OCI-M2 (cell line): Measurements from ENCODE around the gene OR4F6.
"Not testable (repeated sequence)": the region's sequence is repeated elsewhere in the genome, so short reads cannot be mapped to it uniquely, and the experiment has no call there.

Source experiments
- DNase-seq: peaks from one replicate; lab custom pipeline; 2025; ENCODE audit not compliant: unreplicated experiment; lab: John Stamatoyannopoulos, UW

The OR4F6 gene, protein sequence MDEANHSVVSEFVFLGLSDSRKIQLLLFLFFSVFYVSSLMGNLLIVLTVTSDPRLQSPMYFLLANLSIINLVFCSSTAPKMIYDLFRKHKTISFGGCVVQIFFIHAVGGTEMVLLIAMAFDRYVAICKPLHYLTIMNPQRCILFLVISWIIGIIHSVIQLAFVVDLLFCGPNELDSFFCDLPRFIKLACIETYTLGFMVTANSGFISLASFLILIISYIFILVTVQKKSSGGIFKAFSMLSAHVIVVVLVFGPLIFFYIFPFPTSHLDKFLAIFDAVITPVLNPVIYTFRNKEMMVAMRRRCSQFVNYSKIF

DNA sequence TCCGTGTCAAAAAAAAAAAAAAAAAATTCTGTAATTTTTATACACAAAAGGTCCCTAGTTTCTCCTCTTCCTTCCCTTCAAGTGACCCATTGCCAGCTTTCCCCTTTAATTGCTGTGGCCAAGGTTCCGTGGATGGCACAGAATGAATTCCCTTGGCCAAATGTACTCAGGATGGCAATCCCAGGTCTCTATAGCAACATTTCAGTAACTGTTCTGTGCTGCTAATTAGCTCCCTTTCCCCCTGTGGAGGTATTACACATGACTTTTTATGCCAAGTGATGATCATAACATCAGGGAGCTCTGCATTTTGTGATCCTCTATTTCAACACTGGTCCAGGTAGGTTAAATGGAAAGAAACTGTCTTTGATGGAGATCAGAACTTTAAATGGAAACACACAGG, at the start of gene OR4F6:
Gene OR4F6, plus strand, starts transcription at position 301 of the 400 bp plus-strand sequence. CDS start 2,211 bp downstream, outside the sequence.
- no peak for DNase-seq

DNA sequence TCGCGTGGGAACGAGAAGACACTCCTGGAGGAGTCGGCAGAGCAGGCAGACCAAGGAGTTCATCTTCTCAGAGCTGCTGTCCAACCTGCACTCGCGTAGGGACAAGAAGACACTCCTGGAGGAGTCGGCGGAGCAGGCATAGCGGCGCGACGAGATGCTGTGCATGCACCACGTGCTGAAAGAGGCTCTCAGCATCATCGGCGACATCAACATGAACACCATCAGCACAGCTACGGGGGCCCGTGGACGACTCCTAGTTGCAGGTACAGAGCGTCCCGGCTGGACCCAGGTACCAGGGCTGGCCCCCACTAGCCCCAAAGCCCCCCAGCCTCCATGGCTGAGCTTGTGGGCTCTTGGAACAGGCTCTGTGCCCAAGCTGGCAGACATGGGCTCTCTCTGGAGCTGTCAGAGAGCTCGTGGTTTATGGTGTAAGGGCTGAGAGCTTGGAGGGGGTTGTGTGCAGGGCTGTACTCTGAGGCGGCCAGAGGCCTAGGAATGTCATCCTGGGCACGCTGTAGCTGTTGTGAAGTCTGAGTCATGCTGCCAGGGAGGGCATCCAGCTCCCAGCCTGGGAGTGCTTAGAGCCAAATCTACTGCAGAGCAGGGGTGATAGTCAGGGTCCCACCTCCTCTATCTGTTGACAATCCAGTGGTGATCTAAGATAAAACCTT, 38.5 kb upstream of the OR4F6 start:
- not testable (repeated sequence) for DNase-seq

DNA sequence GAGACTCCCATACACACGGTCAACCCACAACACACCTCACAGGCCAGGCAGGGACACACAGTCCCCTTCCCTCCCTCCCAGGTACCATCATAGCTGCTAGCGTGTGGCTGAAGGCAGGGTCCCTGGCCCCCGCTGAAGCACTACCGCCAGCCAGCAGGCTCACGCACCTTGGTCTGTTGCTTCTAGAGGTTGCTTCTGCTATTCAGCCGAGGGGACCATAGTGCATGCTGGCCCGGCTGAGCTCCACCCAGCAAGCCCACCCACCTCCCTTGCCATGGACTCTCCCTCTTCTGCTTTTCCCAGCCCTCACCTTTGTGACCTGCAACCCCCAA, 38.0 kb upstream of the OR4F6 start:
- DNase-seq: not testable (repeated sequence)

DNA sequence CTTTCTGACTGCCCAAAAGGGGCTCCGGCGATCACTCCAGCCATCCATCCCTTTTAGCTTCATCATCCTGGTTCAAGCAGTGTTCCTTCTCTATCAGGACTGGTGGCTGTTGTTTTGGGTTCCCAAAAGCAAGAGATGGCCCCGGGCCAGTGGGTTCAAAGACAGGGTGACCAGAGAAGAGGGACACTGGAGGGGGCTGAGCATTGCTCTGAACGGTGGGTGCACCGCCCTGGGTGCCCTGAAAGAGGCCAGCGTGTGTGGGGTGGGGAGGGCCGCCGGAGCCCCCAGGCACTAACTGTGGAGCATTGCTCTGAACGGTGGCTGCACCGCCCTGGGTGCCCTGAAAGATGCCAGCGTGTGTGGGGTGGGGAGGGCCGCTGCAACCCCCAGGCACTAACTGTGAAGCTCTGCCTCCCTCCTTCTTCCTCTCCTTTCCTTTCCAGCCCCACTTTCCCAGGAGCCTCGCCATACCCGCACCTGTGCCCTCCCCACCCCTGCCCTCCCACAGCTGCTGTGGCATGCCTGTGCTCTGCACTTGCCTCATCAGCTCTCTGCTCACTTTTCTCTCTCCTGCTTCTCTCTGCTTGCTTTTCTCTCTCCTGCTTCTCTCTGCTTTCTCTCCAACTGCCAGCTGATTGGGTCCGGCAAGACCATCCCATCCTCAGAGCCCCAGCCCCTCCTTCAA, 37.4 kb upstream of the OR4F6 start:
- no peak for DNase-seq

DNA sequence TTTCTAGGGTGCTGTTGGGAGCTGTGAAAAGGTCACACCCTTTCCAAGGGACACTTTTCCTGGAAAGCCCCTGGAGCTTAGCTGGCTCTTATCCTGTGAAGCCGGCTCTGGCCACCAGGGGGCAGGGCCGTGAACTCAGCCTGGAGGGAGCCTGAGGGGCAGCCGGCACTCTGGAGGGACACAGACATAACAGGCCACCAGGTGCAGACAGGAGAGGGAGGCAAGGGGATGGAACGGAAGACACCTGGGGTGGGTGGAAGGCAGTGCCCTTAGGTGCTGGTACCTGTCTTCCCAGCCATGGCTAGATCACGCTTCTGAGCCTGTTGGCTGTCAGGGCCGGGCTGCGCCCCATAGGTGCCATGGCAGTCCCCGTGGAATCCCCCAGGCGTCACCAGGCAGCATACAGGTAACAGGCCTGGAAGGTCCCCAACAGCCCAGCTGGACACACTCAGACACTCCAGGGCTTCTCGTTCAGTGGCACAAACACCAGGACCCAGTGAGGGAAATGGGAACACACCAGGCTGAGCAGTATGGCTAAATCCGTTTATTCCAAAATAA, 36.1 kb upstream of the OR4F6 start:
- not testable (repeated sequence) for DNase-seq

DNA sequence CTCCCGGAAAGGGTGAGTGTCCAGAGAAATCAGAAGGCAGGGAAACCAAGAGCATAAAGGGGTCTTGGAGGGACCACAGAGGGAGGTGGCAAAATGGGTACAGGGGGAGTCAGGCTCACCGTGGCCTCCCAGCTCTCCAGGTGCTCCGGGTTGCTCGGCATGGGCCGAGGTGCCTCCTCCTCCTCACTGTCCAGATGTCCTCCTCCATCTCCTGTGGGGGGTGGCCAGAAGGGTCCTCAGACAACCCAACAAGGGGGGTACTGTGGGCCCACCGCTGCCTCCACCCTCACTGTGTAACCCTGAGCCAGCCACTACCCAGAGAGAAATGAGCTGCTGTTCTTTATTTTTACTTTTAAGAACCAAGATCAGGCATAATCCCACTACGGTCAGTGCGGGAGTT, 30.4 kb upstream of the OR4F6 start:
- DNase-seq: no peak

DNA sequence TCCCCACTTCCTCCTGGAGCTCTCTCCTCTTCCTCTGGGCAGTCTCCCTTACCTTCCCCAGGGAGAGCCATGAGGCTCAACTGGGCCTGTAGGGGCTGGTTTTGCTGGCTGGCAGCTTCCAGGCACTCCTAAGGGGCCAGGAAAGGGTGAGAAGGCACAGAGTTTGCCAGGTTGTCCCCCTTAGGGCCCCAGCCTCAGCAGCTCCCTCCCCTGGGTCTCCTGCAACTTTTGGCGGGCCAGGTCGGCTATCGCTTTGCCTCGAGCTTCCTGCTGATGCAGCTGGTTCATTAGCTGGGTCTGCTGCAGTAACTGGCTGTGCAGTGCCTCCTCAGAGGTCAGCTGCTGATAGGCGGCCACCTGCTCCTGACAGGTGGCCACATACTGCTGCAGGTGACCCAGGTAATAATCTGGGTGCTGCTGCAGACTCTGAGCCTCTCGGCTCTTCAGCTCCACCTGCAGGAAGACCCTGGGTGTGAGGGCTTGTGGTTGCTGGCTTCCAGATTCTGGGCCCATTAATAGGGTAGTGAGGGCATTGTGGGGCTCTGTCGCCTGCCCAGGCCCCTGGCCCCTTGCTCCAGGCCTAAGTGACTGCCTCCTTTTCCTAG, 29.7 kb upstream of the OR4F6 start:
- no peak for DNase-seq

DNA sequence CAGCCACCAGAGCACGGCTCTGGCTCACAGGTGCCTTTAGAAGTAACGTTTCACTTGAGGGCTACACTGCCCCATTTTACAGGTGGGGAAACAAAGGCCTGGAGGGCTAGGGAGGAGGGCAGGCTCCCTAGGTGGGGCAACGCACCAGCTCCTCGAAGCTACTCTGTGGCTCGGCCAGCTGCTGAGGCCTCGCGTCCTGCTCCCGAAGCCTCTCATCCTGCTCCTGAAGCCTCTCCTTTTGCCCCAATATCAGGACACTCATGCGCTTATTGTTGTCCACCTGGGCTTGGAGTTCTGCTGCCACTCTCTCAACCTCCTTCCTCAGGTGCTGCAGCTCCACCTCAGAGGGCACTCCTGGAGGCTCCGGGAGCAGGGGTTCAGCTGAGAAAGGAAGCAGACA, 28.2 kb upstream of the OR4F6 start:
- DNase-seq: no peak

DNA sequence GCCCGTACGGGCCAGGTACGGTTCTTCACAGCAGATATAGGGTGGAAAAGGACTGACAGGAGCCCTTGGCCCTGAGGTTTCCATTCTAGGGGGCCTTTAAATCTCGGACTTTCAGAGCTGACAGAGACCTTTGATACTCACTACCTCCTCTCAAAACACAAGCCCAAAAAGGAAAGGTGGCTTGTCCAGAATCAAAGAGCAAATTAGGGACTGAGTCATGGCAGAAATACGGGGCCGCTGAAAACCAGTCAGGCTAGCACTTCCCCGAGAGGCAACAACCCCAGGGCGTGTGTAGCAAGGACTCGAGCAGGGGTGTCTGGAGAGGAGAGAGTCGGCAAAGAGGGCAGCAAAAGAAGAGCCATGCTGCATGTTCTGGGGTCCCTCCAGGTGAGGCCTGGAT, 24.7 kb upstream of the OR4F6 start:
- DNase-seq: not testable (repeated sequence)

DNA sequence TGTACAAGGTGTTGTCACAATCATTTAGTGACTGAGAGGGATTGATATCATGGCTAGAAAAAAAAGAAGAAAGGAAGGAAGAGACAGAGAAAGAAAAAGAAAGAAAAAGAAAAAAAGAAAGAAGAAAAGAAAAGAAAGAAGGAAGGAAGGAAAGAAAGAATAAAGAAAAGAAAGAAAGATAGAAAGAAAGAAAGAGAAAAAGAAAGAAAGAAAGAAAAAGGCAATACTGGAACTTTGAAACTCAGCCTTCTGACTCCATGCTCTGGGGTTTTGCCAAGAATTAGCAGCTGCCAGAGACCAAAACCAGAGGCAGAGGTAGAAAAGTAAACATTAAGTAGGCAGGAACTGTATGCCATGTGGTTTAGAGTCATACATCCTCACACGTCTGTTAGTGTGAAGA, 23.1 kb upstream of the OR4F6 start:
- DNase-seq: not testable (repeated sequence)

DNA sequence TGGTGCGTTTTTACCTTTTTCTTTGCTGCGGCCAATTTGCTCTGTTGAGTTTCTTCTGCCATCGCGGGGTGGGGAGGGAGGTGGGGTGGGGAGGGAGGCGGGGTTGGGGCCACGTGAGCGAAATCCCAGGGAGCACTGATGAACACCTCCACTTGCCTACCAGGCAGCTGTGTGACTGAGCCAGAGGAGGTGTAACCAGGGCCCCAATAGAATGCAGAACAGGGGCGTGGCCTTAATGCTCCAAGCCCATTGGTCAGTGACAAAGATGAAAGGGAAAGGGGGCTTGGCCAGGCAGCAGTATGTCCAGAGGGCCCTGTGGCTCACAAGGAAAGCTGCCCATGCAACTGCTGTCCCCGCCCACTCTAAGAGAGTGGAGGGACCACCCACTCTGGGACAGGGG, 21.4 kb upstream of the OR4F6 start:
- no peak for DNase-seq

DNA sequence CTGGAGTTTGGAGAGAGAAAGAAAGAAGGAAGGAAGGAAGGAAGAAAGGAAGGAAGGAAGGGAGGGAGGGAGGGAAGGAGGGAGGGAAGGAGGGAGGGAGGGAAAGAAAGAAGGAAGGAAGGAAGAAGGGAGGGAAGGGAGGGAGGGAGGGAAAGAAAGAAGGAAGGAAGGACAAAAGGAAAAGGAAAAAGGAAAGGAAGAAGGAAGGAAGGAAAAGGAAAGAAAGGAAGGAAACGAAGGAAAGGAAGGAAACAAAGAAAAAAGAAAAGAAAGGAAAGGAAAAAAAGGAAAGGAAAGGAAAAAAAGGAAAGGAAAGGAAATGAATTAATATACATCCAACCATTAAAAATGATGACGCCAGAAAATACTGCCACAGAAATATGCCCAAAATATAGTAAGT, 18.7 kb upstream of the OR4F6 start:
- no peak for DNase-seq

DNA sequence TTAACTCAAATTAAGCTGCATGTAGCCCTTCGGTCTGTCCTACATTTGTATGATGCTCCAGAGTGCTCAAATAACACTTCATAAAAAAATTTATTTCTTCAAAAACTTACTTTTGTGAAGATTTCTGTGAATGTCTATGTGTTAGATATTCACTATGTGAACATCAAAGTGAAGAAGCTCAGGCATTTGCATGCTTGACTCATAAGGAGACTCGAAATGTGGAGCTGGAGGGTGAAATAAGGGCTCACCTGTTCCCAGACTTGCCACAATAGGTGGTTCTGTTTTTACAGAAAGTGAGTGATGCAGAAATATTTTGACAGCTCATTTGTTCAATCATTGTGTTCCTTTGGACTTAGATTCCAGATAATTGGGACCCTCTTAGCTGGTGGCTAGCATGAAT, 16.9 kb upstream of the OR4F6 start:
- DNase-seq: not testable (repeated sequence)

DNA sequence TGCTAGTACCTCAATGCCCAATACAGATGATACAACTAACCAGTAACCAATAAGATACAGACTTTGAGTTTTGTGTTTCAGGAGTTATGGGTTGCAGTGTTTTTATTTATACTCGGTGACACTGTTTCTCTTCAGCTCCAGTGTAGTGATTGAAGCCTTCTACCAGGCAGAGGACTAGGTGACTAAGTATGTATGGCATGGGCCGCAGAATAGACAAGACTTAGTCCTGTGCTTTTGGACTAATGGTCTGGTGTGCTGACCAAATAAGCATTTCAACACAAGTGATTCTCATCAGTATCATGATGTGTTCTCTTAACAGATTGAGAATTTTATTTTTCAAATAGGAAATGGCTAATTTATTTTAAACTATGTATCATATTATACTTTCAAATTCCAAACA, 15.3 kb upstream of the OR4F6 start:
- DNase-seq: not testable (repeated sequence)

DNA sequence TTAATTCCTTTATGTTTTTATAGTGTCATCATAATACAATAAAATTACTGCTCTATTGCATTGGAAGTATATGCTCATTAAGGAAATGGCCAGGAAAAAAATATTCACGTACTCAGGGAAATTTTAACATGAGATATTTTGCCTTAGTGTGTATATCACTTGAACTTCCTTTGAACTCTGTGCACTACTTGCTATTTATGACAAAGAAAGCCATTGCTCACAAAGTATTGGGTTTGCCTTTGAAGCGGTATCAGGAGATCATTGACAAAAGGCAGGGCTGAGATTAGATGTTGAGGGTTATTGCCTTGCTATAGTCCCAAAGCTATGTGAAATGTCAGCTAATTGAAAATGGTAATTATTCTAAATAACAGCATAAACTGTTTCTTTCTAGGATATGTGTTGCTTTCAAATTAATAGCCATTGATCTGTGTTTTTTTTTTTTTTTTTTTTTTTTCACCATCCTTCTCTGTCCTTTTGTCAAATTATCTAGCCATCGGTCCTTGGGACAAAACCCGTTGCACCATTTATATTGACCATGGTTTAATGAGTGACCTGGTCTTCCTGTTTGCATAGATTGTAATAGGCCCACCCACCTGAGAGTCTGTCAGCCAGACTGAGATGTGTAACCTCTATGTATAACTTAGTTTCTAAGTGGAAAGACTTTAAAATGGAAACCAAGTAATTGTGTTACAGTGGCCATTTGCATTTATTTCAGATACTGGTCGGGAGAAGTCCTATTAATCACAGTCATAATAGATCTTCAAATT, 14.6 kb upstream of the OR4F6 start:
- not testable (repeated sequence) for DNase-seq

DNA sequence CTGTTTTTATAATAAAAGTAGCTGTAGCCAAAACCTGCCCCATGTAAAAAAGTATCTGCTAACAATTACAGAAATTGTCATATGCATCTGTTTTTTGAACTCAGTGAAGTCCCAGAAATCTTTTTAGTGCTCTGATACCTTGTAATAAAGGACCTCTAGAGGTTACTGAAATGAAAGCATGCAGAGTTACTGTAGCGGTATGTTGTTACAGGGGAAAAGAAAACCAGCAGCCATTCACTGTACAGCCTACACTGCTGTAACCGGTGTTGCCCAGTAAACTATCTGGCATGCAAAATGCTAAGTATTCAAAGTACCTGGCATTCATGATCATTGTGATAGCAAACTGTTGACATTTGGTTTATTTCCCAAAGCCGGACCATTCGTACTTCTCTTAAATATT, 12.6 kb upstream of the OR4F6 start:
- DNase-seq: not testable (repeated sequence)

DNA sequence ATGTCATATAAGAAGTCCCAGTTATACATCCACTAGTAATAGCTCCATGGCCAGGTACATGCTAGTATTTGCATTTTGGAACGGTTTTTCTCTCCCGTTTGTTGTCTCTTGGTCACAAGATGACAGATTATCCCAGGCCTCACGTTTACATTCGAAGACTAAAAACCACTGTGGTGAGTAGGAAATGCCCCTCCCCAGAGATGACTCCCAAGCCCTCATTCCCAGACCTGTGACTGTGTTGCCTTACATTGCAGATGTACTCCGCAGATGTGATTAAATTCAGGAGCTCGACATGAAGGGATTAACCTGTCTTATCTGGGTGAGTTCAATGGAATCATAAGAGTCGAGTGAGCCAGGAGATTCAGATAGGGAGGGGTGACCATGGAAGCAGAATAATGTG, 9.3 kb upstream of the OR4F6 start:
- DNase-seq: not testable (repeated sequence)

DNA sequence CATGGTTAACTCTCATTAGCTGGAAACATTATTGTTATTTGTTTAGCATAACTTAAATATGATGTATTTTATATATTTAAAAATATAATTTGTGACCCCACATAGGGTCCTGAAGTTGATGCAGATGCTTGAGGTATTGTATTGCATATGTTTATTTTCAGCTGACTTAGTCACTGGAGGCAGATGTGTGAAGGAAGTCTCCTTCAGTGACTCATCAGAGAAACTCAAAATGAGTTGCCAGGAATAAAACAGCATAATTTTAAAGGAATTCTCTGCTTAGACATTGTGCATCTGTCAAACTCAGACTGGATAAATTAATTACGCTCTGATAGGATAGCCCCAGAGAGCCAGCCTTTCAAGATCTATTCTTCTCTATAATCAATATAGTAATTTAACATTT, 7.9 kb upstream of the OR4F6 start:
- DNase-seq: no peak

DNA sequence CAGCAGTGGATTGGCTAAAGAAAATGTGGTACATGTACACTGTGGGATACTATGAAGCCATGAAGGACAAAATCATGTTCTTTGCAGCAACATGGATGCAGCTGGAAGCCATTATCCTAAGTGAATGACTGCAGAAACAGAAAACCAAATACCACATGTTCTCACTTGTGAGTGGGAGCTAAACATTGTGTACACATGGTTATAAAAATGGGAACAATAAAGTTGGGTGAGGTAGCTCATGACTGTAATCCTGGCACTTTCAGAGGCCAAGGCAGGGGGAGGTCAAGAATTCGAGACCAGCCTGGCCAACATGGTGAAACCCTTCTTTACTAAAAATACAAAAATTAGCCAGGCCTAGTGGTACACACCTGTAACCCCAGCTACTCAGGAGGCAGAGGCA, 3.6 kb upstream of the OR4F6 start:
- no peak for DNase-seq

DNA sequence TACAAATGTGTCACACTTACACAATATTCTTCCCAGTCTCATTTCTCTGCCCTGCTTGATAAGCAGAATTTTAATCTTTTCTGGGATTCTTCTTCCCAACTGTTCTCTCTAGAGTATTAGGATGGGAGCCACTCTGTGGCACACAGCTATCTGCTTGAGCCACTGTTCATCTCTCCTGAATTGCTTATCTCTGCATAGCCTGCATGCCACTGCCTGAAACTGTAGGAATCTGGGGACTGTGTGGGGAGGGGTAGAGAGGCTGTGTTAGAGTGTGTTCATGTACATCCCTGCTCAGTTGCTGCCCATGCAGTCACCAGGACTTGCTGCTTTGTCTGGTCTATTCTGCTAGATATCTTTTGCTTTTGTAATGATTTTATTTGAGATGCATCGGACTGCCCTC, 2.3 kb upstream of the OR4F6 start:
- DNase-seq: no peak

DNA sequence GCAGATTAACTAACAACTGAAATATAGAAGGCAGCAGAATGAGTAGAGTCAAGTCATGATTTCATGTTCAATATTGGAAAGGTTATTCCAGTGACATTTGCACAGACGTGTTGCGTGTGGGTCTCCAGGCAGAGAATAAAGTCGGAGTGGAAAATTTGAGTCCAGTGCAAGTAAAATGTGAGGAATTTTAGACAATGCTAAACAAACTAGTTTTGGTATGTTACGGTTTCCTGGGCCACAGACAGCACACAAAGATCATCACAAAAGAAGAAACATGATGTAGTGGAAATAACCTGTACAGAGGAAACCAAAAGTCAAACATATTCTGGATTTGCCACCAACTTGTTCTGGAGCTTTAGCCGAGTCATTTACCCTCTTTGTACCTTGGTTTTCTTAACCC, 367 bp downstream of the OR4F6 start:
- no peak for DNase-seq
